NCI-H524 treated with DMSO at 0.1 percent for 48 hours (cell line): ENCODE measurements around the gene ZNF460.

Experiments used
- DNase-seq: peaks from one replicate; lab custom pipeline; 2025; lab: John Stamatoyannopoulos, UW

Gene ZNF460

DNA sequence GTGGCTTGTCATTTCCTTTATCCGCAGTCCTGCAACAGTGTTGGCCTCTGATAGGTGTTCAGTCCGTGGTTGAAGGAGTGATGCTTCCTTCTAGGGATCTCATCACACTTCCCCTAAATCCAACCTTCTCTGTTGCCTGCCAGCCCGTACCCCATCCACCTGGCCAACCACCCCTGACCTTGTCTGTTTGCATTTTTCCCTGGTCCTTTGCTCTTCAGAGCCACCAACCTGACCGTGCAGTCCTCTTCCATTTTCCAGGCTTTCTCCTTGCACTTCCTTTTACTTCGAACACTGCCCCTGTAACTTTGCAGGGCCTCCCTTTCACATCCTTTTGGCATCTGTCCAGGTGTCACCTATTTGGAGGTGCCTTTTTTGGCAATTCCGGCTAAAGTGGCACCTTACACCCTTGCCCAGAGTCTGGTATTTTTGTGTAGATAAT, 696 bp downstream of the ZNF460 start:
- no peak for DNase-seq

DNA sequence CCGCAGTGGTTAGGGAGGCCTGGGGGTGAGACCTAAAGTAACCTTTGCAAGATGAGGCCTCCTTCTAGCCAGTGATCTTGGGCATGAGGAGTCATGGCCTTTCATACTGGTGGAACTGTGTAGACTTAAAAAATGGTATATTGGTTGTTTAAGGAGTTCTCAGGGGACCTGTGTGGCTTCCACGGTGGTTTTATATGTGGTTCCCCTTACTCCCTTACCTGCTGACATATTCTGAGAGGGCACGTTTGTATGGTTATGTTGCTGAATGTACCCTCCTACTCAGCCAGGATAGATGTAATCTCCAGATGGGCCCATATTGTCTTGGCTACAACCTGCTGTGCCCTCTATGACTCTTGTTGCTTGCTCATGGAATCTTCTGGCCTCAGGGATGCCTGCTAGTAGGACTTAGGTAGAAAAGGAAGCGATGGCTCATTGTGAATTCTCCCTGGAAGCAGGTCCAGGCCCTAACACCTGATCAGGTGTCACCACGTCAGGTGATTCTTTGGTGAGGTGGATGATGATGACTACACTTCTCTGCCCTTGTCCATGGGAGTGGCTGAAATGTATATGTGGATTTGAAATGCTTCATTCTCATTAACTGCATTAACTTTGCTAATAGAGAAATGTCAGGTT, 1.8 kb downstream of the ZNF460 start:
- DNase-seq = no peak

DNA sequence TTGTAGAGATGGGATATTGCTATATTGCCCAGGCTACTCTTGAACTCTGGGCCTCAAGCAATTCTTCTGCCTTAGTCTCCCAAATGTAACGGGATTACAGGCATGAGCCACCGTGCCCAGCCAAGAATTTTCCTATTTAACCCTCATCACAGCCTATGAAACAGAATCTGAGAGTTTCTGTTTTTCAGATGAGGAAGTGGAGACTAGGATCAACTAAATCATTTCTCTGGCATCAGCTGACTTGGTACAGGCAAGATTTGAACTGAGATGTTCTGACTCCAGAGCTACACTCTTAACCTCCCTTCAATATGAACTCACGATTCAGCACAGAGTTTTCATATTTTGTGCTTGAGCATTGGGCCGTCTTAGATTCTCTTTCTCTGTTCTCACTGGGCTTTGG, 8.1 kb downstream of the ZNF460 start:
- no peak for DNase-seq

DNA sequence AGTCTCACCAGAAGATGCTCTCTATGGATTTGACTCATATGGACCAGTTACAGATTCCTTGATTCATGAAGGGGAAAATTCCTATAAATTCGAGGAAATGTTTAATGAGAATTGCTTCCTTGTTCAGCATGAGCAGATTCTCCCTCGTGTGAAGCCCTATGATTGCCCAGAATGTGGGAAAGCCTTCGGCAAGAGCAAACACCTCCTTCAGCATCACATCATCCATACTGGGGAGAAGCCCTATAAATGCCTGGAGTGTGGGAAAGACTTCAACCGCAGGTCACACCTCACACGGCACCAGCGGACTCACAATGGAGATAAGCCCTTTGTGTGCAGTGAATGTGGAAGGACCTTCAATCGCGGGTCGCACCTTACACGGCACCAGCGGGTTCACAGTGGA, 10.7 kb downstream of the ZNF460 start:
- DNase-seq = no peak

DNA sequence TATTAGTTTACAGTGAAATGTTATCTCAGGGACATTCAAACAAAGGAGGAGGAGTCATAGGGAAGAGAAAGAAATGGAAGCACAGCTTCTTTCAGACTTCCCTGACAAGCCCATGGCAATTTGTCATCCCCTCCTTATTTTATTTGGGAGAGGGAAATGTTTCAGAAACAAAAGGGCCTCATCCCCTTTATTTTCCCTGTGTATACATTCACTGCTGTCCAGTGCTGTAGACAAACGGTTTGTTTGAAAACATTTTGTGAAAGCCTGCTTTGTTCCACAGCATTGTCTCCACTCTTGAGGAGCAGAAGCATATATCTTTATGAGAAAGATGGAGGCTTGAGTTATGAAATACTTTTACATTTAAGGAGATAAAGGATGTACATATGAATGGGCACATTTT, 12.3 kb downstream of the ZNF460 start:
- DNase-seq = no peak

DNA sequence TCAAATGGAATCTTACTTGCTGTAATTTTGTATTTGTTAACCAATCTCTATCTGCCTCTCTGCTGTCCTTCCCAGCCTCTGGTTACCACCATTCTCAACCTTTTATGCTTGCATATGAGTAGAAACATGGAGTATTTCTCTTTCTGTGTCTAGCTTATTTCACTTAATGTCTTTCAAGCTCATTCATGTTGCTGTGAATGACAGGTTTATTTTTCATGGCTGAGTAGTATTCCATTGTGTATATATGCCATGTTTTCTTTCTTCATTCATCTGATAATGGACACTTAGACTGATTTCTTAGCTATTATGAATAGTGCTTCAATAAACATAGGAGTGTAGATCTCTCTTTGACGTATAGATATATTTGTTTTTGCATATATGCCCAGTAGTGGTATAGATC, 13.4 kb downstream of the ZNF460 start:
- DNase-seq = no peak

DNA sequence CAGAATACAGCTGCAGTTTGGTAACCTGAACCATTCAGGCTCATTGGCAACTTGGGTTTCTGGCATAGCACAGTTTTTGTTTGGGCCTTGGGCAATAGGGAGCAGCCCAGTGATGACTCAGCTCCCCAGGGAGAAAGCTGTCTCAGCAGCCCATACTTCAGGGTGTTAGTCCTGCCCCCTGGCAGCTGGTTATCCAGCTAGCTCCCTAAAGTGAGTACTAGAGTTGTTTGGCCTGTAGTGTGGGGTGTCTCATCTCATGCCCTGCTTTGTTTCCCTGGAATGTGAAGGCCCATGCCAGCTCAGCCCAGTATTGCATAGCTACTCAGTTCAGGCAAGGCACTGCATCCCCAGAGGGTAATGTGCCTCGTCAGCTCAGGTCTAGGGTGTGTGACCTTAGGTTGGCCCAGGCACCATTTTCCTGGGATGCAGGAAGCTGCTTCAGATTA, 21.8 kb downstream of the ZNF460 start:
- no peak for DNase-seq

DNA sequence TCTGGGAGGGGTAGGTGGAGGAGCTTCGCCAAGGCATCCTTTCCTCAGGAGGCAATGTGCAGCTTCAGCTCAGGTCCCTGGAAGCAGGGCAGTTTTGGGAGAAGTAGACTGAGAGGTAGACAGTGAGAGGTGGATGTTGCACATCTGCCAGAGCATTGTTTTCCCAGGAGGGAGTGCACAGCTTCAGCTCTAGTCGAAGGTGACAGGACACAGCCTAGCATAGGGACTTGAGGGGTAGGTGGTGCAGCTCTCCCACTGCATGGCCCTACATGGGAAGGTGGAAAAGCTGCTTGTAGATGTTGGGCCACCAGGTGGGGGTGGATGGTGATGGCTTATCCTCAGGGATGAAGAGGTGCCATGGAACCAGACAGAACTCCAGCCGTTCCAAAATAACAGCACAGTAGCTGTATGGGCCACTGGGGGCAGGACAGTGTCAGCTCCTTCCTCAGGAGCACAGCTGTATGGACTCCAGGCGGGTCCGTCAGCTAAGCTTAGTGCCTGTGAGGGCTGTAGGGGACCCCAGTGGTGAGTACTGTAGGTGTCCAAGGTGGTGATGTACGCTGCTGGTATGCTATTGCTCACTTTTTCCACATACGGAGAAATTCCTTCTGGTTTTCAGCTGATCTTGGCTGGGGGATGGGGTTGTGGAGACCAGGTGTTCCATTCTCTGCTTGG, 22.6 kb downstream of the ZNF460 start:
- no peak for DNase-seq

DNA sequence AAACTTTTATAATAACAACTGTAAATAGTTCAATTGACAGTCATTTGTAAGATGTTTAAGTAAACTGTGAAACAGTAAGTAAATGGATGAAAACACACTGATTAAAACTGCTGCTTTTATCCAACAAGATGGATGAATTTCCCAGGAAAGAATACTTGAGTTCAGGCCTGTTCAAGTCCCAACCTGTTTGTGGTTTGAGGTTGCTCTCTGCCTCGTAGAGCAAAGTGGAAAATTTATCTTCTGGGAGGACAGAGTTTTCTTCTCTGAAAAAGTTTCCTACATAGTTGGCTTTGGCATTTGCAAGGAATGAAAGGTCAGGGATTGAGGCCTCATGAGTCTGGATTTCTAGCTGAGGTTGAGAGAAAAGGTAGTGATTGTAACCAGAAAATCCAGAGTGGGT, 24.8 kb downstream of the ZNF460 start:
- DNase-seq = no peak

DNA sequence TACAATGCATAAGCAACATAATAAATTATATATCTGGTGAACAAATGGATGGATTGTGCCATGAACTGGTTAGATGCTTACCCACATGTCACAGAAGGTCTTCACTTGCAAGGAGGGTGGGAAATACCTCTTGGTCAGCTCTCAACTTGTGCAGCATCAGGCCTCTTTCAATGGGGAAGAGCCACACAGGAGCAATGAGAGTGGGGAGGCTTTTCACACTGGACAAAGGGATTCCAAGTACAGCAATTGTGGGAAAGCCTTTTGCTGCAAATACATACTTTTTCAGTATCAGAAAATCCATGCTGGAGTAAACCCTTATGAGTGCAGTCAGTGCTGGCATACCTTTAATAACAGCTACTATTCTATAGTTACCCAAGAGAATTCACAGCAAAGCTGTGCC, 28.2 kb downstream of the ZNF460 start:
- no peak for DNase-seq

DNA sequence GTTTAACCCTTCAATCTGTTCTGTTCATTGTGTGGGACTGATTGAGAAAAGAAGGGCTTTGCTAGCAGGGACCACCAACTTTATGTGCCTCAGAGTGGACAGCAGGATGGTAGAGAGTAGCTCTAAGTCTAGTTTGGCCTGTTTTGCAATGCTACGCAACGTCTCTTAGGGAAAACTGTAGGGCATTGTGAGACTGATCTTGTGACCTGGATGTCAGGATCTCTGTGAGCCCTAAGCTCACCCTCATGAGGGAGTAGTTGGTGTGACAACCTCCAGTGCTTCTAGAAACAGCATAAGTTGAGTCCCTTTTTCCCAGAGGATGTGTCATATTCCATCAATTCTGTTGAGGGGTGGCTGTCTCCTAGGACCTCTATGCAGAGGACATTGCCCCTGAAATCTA, 30.5 kb downstream of the ZNF460 start:
- DNase-seq = no peak

DNA sequence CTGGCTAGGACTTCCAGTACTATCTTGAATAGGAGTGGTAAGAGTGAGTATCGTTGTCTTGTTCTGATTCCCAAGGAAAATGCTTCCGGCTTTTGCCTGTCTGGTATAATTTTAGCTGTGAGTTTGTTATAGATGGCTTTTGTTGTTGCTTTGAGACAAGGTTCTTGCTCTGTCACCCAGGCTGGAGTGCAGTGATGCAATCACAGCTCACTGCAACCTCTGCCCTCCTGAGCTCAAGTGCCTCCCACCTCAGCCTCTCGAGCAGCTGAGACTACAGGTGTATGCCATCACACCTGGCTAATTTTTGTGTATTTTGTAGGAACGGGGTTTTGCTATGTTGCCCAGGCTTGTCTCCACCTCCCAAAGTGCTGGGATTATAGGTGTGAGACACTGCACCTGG, 33.9 kb downstream of the ZNF460 start:
- DNase-seq = no peak

DNA sequence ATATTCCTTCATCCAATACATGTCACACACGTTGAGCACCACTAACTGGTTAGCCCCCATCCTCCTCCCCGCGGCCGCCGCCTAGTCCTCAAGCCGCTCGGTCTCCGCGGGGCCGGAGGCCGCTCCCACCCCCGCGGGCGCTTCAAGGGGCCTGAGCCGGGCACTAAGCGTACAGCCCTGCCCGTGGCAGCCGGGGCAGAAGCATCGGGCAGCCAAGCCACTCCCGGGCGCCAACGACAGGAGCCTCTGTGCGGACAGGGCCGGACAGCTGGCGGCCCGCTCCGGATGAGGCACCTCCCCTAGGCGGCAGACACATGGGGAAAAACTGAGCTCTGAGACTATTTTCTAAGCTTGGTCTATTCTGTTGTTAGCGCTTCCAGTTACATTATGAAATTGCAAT, 37.2 kb downstream of the ZNF460 start:
- DNase-seq = no peak

DNA sequence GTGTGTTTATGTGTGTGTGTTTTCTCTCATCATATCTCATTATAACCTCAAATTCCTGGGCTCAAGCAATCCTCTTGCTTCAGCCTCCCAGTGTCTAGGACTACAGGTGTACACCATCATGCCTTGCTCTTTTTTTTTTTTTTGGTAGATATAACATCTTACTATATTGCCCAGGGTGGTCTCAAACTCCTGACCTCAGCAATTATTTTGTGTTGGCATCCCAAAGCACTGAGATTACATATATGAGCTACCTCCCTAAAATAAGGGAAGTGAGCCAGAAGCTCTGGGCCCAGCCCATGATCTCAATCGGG, 39.5 kb downstream of the ZNF460 start:
- DNase-seq = no peak

DNA sequence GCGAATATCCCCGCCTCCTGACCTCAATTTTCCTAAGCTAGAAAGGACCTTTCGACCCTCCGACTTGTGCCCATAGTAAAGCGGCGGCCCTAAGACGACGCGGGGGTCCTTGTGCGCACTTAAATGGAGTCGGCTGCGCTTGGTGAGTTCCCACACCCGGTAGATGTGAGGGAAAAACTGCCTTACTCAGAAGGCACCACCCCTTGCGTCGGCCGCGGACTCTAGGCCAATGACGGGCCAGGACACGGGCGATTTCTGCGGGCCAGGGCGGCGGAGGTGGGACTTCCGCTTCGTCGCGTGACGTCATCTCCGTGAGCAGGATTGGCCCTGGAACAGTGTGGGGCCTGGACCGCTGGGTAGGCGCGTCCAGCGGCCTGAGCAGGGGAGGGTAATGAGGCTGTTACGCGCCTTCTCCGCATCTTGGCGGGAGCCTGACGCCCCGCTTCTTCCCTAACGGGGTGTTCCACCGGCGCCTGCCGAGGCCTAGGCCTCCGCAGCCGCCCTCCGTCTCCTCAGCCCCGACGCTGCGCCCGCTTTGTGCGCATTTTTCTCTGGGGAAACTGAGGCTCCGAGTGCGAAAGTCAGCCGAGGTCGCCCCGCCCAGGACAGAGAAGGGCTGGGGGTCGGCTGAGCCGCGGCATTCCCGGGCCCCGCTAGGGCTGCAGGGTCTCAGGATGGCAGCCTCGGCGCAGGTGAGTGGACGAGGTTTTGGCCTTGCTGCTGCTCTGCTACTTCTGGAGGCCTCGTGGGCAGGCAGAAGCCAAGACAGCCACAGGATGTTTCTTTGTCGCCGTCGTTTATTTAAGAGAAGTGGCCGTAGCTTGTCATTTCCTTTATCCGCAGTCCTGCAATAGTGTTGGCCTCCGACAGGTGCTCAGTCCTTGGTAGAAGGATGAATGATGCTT, 40.1 kb downstream of the ZNF460 start, which contains the start of gene ZNF543:
Gene ZNF543 (plus strand): TSS at position 293 of the 905 bp plus-strand sequence. CDS start 382 bp downstream, at position 675.
- DNase-seq = peak; percentile 82

DNA sequence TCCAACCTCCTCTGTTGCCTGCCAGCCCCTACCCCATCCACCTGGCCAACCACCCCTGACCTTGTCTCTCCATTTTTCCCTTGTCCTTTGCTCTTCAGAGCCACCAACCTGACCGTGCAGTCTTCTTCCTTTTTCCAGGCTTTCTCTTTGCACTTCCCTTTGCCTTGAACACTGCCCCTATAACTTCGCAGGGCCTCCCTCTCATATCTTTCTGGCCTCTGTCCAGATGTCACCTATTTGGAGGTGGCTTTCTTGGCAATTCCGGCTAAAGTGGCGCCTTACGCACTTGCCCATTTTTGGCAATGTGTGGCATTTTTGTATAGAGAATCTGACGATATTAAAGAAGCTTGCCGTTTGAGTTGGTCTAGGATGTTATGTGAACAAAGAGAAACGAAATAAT, 40.8 kb downstream of the ZNF460 start:
- no peak for DNase-seq

DNA sequence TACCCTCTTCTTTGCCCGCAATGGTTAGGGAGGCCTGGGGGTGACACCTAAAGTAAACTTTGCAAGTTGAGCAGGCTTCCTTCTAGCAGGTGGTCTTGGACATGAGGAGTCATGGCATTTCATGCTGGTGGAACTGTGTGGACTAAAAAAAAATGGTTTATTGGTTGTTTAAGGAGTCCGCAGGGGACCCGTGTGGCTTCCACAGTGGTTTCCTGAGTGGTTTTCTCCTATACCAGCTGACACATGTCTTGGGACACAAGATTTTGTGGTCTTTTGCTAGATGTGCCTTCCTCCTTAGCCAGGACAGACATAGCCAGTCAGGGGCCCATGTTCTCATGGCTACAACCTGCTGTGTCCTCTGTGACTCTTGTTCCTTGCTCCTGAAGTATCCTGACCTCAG, 41.5 kb downstream of the ZNF460 start:
- DNase-seq = no peak

DNA sequence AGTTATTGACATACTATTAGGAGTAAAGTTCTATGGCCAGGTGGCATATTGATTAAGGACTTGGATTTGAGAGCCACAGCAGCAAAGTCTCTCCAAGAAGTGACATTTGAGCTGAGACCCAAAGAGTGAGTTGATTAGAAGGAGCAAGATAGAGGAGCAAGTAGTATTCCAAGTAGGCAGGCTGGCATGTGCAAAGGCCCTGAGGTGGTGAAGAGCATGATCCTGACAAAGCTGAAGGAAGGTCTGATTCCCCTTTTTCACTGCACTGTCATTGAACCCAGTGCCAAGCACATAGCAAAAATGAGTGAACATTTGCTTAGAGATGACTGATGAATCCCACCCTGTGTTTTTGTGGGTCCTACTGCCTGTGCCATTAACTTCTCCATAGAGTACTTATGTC, 44.7 kb downstream of the ZNF460 start:
- no peak for DNase-seq

DNA sequence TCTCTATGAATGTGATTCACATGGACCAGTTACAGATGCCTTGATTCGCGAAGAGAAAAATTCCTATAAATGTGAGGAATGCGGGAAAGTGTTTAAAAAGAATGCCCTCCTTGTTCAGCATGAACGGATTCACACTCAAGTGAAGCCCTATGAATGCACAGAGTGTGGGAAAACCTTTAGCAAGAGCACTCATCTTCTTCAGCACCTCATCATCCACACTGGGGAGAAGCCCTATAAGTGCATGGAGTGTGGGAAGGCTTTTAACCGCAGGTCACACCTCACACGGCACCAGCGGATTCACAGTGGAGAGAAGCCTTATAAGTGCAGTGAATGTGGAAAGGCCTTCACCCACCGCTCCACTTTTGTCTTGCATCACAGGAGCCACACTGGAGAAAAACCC, 47.7 kb downstream of the ZNF460 start:
- DNase-seq = no peak

DNA sequence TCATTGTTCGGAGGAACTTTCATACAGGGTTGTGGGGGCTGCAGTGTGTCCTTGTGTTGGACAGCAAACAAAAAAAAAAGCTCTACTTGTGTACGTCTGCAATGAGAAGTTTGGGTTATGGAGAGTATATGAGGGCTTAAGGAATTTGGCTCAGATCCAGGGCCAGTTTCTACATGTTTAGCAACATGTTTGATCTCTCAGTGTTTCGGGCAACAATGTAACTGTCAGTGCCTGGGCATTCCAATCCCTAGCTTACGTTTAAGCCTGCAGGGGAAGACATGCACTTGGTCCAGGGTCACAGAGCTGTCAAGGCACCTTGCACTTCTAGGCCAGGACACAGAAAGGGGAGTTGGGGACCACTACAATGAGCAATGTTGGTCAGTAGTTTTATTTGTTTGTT, 53.9 kb downstream of the ZNF460 start:
- DNase-seq = no peak

DNA sequence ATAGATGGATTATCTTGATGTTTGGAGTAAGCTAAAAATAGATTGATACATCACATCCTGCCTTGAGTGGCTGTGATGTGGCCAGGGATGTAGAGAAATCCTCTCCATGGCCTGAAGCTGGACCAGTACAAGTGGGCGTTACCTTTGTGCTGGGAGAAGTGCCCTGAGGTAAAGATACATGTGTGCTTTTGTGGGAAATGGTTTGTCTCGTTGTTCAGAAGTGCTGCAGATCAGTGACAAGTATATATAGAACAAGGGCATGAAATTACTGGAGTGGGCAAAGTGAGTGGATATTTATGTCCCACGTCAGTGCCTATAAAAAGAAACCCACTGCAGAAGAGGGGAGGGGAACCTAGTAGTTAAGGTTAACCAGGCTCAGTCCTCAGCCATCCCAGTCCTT, 58.6 kb downstream of the ZNF460 start:
- DNase-seq = no peak

DNA sequence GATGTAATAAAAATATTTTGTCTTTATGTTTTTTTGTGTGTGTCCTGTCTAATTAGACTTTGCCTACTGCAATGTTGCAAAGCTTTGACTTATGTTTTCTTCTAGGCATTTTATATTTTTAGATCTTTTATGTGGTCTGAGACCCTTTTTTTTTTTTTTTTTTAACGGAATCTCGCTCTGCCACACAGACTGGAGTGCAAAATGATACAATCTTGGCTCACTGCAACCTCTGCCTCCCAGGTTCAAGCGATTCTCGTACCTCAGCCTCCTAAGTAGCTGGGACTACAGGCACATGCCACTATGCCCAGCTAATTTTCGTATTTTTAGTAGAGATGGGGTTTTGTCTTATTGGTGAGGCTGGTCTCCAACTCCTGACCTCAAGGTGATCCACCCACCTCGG, 62.3 kb downstream of the ZNF460 start:
- DNase-seq = no peak
